OCI-LY1 (cell line): ENCODE measurements around the gene ABCB6.

Source experiments
- EZH2 ChIP-seq: fragments of 200-600 bp; sonication (generic), shearing (Covaris generic); IDR thresholded peaks from 2 replicates; pipeline ENCODE4 v1.8.0; 2017; ENCODE audit warnings: borderline replicate concordance, mixed run types, mild to moderate bottlenecking, antibody characterized with exemption, low read length, moderate library complexity, mixed read lengths
- TF ChIP-seq, protein P1 (sequence below): fragments of 200-600 bp; sonication (generic), shearing (Covaris generic); IDR thresholded peaks from 2 replicates; pipeline ENCODE4 v1.5.1; 2017; ENCODE audit warnings: mild to moderate bottlenecking, antibody characterized with exemption, low read length, moderate library complexity, mixed read lengths

DNA sequence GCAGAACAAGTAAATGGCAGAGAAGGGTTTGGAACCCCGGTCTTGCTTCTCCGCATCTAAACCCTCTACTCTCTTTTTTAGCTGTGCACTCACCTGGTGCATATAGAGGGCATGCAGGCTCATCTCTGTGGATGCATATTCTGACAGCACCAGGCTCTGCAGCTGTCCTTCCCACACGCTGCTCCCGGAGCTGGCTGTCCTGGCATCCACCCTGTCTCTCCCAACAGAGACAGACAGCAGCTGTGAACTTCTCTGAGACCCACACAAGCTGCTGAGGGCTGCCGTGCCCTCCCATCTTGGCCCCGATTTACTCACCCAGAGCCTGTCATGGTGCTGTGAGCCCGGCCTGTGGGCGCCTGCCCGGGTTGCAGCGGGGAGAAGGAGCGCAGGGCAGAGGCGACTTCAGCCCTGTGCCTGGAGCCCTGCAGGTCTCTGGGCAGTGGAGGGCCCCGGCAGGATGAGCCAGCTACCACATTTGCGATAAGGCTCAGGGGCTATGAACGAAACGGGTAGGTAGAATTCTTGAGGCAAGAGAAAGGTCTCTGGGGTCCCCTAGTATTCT is 3.3 kb upstream of the ABCB6 start:
- TF ChIP-seq EZH2, result no peak
- TF ChIP-seq, protein P1, sequence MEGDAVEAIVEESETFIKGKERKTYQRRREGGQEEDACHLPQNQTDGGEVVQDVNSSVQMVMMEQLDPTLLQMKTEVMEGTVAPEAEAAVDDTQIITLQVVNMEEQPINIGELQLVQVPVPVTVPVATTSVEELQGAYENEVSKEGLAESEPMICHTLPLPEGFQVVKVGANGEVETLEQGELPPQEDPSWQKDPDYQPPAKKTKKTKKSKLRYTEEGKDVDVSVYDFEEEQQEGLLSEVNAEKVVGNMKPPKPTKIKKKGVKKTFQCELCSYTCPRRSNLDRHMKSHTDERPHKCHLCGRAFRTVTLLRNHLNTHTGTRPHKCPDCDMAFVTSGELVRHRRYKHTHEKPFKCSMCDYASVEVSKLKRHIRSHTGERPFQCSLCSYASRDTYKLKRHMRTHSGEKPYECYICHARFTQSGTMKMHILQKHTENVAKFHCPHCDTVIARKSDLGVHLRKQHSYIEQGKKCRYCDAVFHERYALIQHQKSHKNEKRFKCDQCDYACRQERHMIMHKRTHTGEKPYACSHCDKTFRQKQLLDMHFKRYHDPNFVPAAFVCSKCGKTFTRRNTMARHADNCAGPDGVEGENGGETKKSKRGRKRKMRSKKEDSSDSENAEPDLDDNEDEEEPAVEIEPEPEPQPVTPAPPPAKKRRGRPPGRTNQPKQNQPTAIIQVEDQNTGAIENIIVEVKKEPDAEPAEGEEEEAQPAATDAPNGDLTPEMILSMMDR, result no peak
